Vagina (tissue), 2 donors: ENCODE measurements around the gene HGD.

ENCODE experiments used
- POLR2A ChIP-seq, 2 donors: fragments of 450-650 bp; IDR thresholded peaks; one replicate each; pipeline ENCODE4 v1.6.1; 2017; ENCODE audit warnings: antibody characterized with exemption in 2 of 2, mild to moderate bottlenecking in 2 of 2, moderate library complexity in 2 of 2
- POLR2AphosphoS5 ChIP-seq, 2 donors: sonication (generic); formaldehyde crosslinking; IDR thresholded peaks; one replicate each; pipeline ENCODE4 v1.9.0; 2017; ENCODE audit warnings: antibody characterized with exemption in 2 of 2, mild to moderate bottlenecking in 2 of 2, low read depth in 1 of 2; ENCODE audit not compliant: insufficient read depth in 1 of 2
- TF ChIP-seq, protein P1 (sequence below), 3 experiments: fragments of 450-650 bp in 2 of 3; fragments of 200-600 bp in 1 of 3; sonication (generic) in 1 of 3; IDR thresholded peaks; one replicate each; pipeline ENCODE4 v1.5.1; 2017 to 2019; ENCODE audit warnings: antibody characterized with exemption in 3 of 3, mild to moderate bottlenecking in 2 of 3, moderate library complexity in 2 of 3

DNA sequence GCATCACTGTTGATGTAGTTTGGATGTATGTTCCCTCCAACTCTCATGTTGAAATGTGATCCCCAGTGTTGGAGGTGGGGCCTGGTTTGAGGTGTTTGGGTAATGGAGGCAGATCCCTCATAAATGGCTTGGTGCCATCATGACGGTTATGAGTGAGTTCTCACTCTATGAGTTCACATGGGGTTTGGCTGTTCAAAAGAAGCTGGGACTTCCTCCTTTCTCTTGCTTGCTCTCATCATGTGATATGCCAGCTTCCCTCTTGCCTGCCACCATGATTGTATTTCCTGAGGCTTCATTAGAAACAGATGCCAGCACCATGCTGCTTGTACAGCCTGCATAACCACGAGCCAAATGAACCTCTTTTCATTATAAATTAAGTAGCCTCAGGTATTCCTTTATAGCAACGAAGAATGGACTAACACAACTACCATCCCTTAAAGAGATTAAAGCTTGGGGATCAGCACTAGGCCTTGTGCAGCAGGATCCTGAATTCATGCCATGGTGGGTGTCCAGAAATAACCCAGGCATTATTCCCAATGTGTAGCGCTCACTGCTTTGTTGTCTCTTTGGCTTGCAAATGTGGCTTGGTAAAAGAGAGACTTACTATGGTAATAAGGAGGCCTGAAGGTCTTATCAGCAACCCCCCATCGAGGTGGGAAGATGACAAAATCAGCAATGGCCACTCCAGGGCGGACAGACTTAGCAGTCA lies 44.0 kb downstream of the HGD start:
- TF ChIP-seq, protein P1, sequence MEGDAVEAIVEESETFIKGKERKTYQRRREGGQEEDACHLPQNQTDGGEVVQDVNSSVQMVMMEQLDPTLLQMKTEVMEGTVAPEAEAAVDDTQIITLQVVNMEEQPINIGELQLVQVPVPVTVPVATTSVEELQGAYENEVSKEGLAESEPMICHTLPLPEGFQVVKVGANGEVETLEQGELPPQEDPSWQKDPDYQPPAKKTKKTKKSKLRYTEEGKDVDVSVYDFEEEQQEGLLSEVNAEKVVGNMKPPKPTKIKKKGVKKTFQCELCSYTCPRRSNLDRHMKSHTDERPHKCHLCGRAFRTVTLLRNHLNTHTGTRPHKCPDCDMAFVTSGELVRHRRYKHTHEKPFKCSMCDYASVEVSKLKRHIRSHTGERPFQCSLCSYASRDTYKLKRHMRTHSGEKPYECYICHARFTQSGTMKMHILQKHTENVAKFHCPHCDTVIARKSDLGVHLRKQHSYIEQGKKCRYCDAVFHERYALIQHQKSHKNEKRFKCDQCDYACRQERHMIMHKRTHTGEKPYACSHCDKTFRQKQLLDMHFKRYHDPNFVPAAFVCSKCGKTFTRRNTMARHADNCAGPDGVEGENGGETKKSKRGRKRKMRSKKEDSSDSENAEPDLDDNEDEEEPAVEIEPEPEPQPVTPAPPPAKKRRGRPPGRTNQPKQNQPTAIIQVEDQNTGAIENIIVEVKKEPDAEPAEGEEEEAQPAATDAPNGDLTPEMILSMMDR (IDR thresholded peaks at IDR 0.05) = no peak
- TF ChIP-seq POLR2AphosphoS5 (IDR thresholded peaks at IDR 0.05; ENCODE audit: insufficient read depth in 1 of 2, low read depth in 1 of 2) (no peak), POLR2A (IDR thresholded peaks at IDR 0.05) (no peak)
